22Rv1 (cell line): Measurements from ENCODE around the gene SUFU.

ENCODE experiments used
- ZFX ChIP-seq: fragments of 450-650 bp; IDR thresholded peaks from 2 replicates; pipeline ENCODE4 v1.6.1; 2017; ENCODE audit warnings: antibody characterized with exemption, borderline replicate concordance
- TF ChIP-seq, protein P1 (sequence below): fragments of 450-650 bp; IDR thresholded peaks from 2 replicates; pipeline ENCODE4 v1.5.1; 2017; ENCODE audit warnings: mild to moderate bottlenecking

GRCh38 chr10:102493771-102494170 is 10.0 kb upstream of the SUFU start:
- TF ChIP-seq, protein P1, sequence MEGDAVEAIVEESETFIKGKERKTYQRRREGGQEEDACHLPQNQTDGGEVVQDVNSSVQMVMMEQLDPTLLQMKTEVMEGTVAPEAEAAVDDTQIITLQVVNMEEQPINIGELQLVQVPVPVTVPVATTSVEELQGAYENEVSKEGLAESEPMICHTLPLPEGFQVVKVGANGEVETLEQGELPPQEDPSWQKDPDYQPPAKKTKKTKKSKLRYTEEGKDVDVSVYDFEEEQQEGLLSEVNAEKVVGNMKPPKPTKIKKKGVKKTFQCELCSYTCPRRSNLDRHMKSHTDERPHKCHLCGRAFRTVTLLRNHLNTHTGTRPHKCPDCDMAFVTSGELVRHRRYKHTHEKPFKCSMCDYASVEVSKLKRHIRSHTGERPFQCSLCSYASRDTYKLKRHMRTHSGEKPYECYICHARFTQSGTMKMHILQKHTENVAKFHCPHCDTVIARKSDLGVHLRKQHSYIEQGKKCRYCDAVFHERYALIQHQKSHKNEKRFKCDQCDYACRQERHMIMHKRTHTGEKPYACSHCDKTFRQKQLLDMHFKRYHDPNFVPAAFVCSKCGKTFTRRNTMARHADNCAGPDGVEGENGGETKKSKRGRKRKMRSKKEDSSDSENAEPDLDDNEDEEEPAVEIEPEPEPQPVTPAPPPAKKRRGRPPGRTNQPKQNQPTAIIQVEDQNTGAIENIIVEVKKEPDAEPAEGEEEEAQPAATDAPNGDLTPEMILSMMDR: no peak
- no peak for TF ChIP-seq ZFX
